CD4-positive, alpha-beta T cell treated with Interferon gamma for 1 hour (primary cell): ENCODE data around the gene ZBTB5.
"Not testable (repeated sequence)": the region's sequence is repeated elsewhere in the genome, so short reads cannot be mapped to it uniquely, and the experiment has no call there.

ENCODE experiments used
- DNase-seq: peaks from one replicate; pipeline ENCODE4 v3.0.0-alpha.2; 2020

ZBTB5 gene

GRCh38 chr9:37447111-37447510 lies 18.1 kb downstream of the ZBTB5 start:
- no peak for DNase-seq

DNA sequence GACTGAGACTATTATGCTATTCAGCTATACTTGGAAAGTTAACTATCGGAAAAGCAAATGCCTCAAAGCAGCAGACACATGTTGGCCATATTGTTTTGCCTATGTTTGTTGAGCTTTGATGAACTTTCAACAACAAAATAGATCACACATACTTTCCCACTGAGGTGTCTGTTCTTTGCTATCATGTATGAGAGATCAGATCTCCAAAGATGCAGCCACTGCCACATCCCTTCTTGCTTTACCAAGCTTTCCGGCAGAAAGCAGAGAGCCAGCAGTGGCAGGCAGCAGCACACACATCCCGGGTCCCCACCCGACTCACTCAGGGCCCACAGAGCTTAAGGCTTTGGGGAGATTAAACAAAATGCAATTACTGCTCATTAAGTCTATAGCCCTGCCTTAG lies 18.8 kb downstream of the ZBTB5 start:
- DNase-seq: no peak

DNA sequence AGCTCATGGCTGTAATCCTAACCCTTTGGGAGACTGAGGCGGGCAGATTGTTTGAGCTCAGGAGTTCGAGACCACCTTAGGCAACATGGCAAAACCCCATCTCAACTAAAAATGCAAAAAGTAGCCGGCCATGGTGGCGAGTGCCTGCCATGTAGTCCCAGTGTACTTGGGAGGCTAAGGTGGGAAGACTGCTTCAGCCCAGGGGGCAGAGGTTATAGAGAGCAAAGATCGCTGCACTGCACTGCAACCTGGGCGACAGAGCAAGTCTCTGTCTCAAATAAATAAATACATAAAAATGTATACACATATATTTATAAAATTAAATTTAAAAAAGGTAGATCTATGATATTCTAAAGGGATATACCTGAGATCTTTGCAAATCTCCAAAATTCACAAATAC lies 19.4 kb downstream of the ZBTB5 start:
- DNase-seq: no peak

- no peak for DNase-seq
These were observed 20.4 kb downstream of the ZBTB5 start for GRCh38 chr9:37444890-37445289.

DNA sequence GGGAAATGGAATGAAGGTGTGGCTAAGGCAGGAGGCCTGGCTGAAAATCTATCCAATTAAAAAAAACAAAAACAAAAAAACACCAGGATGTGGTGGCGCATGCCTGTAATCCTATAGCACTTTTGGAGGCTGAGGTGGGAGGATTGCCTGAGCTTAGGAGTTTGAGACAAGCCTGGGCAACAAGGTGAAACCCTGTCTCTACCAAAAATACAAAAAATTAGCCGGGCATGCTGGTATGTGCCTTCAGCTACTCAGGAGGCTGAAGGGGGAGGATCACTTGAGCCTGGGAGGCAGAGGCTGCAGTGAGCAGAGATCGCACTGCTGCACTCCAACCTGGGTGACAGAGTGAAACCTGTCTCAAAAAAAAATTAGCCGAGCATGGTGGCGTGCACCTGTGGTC lies 21.7 kb downstream of the ZBTB5 start:
- no peak for DNase-seq

GRCh38 chr9:37442556-37442955 lies 22.7 kb downstream of the ZBTB5 start:
- DNase-seq: no peak

GRCh38 chr9:37441776-37442370 lies 23.4 kb downstream of the ZBTB5 start:
- no peak for DNase-seq

- DNase-seq: no peak
These were observed 26.9 kb downstream of the ZBTB5 start for GRCh38 chr9:37438359-37438758.

GRCh38 chr9:37437621-37438020 lies 27.6 kb downstream of the ZBTB5 start:
- DNase-seq: no peak

GRCh38 chr9:37437010-37437409 lies 28.2 kb downstream of the ZBTB5 start:
- no peak for DNase-seq

DNA sequence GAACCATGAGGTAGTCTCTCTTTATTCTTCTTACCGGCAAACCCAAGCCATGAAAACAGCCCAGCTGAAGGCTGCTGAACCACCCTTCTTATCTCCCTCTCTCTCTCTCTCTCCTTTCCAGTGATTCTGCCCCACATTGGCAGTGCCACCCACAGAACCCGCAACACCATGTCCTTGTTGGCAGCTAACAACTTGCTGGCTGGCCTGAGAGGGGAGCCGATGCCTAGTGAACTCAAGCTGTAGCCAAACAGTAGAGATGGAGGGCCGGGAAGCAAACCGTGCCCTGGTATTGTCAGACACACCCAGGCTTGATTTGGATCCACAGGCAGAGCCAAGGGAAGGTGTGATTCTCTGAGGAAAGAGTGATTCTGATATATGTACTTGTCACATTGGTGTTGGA lies 28.7 kb downstream of the ZBTB5 start:
- no peak for DNase-seq

GRCh38 chr9:37433867-37434371 lies 31.3 kb downstream of the ZBTB5 start:
- no peak for DNase-seq

DNA sequence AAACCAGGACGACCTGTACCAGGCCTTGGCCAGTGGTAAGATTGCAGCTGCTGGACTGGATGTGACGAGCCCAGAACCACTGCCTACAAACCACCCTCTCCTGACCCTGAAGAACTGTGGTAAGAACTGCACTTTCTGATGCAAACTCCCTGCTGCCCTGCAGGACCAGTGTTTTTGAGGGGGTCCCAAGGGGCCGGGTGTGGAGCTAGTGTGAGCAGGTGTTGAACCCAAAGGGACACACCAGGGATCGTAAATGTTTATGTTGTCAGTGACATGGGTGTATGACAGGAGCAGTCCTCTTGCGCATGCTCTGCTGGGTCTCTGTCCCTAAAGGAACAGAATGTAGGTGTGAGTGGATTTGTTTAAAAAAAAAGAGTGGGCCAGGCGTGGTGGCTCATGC lies 33.2 kb downstream of the ZBTB5 start:
- no peak for DNase-seq

GRCh38 chr9:37430841-37431597 lies 34.2 kb downstream of the ZBTB5 start:
- DNase-seq: no peak

DNA sequence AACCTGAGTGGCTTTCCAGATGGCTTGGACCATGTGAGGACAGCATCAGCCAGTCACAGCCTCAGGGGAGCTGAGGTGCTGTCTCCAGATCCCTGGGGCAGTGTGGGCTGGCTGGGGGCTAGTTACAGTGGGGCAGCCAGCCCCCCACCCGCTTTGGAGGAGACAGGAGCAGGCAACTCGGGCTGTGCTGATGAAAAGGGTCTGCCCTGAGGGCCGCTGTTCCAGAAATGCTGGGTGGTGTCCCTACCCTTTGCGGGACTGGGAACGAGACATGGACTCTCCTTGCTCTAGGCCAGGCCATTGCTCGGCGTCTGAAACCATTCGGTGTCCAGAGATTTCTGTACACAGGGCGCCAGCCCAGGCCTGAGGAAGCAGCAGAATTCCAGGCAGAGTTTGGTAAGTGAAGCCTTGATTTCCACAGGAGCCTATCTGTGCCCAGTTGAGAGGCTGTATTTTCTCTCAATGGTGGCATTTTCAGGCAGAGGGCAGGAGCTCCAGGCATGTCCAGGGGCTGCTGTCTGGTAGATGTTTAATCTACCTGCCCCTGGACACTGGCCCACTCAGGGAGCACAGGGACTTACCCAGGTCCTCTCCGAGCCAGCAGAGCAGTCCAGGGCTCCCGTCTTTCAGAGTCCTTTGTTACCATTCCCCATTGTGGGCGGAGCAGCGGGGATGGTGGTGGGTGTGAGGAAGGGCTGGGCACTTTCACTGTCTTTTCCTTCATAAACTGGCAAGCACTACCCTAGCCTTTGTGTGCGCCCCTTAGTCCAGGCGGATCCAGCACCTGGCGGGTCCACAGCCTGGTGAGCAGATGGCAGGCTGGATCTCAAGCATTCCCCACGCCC lies 35.6 kb downstream of the ZBTB5 start:
- DNase-seq: no peak

DNA sequence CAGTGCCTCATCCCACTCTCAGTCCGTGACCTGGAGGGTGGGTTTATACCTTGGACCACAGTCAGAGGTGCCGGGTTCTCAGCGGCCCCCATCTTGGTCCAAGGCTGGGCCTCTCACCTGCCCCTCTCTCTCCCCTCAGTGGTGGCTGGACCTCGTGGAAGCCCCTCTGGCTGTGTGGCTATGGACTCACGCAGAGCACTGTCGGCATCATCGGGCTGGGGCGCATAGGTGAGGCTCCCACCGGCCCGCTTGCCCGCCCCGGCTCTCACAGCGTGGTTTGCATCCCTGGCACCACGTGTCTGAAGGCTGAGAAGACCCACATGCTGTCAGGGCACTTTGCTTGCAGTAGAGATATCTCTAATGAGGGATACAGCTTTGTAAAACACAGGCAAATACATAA lies 36.9 kb downstream of the ZBTB5 start:
- no peak for DNase-seq

DNA sequence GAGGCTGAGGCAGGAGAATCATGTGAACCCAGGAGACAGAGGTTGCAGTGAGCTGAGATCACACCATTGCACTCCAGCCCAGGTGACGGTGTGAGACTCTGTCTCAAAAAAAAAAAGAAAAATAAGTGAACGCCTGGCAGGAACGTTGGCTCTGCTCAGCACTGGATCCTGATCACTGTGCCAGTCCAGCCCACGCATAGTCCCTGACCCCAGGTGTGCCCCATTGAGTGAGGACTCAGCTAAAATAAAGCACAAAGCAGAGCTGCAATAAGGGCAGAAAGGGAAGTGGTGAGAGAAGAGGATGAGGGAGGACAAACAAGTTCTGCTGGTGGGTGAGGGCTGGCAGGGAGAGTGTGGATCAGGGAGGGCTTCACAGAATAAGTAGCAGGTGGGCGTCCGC lies 38.4 kb downstream of the ZBTB5 start:
- DNase-seq: no peak

DNA sequence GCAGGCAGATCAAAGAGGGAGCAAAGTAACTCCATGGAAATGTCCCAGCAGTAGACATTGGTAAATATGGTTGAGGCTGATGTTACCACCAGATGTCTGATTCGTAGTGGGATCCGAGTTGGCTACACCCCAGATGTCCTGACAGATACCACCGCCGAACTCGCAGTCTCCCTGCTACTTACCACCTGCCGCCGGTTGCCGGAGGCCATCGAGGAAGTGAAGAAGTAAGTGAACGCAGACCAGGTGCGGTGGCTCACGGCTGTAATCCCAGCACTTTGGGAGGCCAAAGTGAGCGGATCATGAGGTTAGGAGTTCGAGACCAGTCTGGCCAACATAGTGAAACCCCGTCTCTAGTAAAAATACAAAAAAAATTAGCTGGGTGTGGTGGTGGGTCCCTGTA lies 38.8 kb downstream of the ZBTB5 start:
- not testable (repeated sequence) for DNase-seq

- no peak for DNase-seq
These were observed 39.9 kb downstream of the ZBTB5 start for GRCh38 chr9:37425298-37425752.

GRCh38 chr9:37424686-37425297 lies 40.5 kb downstream of the ZBTB5 start:
- DNase-seq: no peak

DNA sequence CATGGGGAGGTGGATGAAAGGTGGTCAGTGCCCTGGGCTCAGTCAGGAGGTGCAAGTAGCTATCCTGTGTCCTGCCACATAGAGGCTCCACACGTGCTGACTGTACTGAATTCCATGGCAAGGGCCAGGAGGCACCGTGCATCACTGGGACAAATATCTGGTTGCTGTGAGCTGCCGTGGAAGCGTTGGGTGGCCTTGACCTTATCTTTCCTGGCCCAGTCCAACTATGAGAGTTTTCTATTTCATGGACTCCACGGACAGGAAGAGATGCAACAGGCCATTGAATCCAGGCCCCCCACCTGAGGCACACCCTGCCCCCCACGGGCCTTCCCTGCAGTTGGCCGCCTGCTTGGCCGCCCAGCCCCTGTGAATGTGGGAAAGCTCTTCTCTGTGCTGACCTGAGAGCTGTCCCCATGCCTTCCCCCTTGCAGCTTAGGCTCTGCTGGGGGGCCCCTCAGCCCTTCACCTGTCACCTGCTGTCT lies 41.0 kb downstream of the ZBTB5 start:
- no peak for DNase-seq

- DNase-seq: no peak
These were observed 41.7 kb downstream of the ZBTB5 start for GRCh38 chr9:37423508-37423907.
